Measurements from ENCODE around the gene SELENOS.
"Not testable (repeated sequence)": the region's sequence is repeated elsewhere in the genome, so short reads cannot be mapped to it uniquely, and the experiment has no call there.

The SELENOS gene

DNA sequence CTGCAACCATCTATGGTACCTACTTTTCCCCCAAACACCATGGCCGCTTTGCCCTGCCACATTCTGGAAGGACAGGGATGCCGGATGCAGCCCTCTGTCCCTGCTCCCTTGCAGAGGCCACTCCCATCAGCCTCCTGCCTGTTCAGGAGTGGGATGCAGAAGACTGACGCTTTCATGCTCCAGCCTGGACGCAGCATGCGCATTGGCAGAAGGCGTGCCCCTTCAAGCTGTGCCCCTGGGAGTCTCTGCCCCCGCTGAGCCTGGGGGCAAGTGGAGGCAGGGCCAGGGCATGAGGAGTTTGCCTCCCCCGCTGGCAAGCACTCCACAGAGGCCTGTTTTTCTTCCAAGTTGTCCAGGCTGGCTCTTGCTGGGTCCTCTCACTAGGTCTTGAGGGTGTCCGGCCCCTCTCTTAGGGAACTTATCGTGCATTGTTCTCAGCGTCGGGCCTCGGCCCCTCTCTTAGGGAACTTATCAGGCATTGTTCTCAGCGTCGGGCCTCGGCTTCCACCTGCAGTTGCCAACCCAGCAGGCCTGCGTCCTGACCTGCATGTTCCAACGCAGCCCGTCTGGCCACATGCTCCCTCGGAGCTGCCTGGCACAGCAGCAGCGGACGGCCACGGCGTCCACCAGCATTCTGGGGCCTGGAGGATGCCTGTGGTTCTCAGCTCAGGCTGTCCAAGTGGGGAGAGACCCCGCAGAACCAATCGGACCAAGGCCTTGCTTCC lies 32.3 kb upstream of the SELENOS start:
- no peak for DNase-seq

DNA sequence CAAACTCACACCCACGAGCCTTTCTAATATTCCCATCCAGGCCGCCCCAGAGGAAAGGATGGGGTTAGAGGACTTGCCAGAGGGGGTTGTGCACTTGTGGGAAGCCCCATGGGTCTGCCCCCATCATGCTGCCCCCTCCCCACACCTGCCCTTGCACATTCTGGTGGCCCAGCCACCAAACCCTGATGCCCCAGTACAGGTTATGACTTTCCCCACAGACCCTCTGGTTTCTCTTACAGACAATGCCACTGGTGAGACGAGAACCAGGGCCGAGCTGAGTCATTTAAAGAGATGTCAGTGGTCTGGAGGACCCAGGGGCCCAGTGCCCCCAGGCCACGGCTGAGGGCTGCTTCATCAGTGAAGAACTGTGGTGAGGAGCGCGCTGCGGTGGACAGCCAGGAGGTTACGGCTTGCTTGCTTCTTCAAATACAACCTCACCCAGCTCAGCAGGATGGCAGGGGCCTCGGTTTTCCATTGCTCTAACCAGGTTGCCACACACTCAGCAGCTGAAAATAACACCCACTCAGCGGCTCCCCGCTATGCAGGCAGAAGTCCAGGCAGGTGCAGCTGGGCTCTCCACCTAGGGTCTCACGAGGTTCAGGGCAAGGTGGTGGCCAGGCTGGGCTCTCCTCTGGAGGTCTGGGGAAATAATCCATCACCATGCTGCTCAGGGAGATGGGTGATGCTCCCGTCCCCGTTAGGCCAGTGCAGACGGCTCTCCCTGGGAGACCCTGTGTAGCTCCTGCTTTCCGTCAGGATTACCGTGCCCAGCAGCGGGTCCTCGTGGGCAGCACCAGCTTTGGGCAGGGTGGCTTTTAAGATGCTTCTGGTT lies 31.5 kb upstream of the SELENOS start:
- DNase-seq: no peak

DNA sequence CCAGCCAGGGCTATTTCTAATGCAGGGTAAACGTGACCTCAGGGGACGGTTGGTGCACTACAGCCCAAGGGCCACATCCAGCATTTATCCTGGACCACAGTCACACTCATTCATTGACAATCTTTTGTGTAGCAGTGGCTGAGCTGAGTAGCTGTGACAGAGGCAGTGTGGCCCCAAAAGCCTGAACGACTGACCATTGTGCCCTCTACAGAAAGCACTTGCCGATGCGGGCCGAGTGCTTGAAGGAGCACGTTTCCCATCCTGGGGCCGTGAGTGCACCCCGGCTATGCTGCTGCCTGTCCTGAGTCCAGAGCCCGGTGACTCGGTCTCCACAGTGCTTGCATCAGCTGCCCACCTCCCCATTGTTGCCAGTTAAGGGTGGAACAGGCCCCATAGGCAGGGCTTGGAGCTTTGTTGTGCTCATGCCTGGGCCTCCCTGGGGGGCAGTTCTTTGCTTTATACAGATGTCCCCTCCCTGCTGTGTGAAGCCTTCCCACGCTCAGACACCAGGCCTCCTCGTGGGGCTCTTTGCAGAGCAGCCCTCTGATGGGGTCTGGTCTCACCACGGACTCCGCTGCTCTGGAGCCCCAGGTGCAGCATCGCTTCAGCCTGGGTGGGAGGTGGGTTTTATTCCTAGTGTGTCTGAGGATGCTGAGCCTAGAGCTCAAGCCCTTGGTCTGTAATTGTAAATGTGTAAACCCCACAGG lies 30.8 kb upstream of the SELENOS start:
- no peak for DNase-seq

DNA sequence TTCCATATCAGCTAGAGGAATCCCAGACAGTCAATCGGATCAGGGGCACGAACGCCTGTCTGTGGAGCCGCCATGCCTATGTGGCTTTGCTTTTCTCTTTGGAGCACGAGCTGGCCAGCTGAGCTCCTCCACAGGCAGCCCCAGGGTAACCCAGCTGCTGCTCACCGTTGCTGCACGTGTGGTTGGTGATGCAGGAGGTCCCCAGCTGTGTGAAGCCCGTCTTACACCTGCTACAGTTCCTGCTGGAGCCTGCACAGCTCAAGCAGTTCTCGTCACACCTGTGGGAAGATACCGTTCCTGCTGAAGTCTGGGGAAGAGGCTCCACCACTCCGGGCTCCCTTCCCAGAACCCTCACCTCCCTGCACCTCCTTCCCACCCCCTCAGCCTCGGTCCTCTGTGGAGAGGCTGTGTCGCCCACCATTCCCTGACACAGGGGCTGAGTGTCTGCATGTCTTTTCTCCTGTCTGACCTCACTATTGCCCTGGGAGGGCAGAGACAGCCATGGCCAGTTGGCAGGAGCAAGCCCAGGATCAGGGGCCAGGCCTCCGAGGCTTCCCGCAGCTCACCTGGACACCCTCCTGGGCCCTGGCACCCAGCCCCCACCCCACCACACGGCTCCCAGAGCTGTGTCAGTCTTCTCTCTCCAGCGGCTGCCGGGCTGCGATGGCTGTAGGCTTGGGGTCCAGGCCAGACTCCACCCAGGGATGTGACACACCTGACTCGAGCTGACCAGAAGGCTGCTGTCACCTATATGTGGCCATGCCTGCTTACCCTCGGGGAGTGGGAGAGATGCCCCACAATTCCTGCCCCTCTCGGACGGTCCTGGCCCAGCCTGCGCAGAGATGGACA lies 30.0 kb upstream of the SELENOS start:
- DNase-seq: no peak

DNA sequence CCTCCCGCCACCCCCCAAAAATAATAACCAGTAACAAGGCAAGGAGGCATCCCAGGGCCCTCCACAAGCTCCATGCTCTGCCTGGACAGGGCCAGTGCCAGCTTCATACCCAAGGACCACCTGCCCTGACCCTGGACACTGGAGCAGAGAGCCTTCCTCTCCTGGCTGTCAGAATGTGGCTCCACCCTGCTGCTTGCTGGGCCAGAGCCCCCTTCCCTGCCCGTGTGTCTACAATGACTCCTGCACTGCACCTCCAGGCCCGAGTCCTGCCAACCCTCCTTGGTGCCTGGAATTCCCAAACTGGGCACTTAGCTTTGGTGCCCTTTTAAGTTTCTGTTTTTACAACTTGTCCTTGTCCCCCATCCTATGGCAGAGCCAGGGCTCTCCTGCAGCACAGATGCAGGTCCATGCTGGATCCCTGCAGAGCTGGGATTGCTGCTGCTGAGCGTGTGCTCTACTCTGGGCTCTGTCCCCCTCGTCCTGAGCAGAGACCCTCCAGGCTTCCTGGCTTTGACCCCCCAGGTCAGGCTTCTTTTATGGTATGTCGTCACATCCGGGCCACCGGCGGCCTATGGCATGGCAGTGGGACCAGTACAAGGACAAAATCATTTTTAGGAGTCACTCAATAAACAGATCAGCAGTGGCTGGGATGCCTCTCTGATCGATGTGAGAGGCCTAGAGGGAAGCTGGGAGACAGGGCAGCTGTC lies 29.2 kb upstream of the SELENOS start:
- DNase-seq: no peak

DNA sequence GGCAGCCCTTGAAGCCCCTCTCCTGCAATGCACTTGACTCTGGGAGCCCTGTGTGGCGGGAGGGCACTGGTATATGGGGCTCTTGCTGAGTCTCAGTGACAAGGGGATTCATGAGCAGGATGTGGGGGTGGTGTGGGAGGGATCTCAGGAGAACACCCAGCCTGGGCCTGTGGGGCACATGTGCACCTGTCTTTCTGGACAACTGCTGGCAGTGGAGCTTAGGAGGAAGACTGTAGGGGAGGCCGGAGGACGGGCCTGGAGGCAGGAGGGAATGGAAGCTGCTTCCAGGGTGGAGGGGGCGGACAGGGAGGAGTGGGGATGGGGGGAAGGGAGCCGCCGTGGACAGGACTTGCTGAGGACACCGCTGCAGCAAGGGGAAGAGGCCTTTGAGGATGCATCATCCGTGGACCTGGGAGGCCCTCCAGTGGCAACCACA lies 28.6 kb upstream of the SELENOS start:
- no peak for DNase-seq

DNA sequence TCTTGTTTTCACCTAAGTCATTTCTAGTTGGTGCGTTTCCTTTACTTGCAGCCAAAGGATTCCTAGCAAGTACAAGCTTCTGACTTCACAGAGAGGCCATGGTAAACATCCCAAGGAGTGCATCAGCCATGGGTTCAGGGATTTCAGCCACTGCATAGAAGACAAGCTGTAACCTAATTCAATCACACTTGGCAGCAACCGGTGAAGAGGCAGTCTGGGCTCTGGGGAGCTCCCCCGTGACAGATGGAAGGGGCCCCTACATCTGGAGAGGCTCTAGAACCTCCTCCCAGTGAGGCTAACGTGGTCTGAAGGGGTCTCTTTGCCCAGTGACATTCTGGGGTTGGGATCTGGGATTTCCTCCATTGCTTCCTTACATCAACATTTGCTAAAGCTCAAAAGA lies 26.1 kb upstream of the SELENOS start:
- no peak for DNase-seq

DNA sequence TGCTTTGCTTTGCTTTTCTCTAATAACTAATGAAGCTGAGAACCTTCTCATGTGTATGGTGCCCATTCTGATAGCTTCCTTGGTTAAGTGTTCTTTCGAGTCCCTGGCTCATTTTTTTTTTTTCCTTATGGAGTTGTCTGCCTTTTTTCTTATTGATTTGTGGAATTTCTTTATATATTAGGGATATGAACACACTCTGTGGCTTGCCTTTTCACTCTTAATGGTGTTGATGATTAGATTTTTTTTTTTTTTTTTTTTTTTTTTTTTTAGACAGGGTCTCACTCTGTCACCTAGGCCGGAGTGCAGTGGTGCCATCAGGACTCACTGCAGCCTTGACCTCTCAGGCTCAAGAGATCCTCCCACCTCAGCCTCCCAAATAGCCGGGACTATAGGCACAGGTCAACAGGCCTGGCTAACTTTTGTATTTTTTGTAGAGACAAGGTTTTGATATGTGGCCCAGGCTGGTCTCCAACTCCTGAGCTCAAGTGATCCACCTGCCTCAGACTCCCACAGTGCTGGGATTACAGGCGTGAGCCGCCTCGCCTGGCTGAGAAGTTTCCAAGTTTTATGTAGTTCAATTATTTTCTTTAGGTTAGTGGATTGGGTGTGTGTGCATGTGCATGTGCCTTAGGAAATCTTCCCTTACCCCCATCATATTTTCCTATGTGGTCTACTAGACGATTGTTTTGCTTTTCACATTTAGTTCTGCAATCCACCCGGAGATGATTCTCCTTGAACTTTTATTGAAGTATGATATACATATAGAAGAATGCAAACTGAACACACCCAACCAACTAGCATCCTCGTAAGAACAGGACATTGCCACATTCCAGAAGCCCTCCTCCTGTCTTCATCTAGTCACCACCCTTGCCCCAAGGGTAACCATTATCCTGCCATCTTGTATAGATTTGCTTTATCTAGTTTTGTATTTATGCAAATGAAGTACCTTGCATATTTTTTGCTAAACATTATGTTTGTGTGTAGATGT lies 19.4 kb upstream of the SELENOS start:
- no peak for DNase-seq

DNA sequence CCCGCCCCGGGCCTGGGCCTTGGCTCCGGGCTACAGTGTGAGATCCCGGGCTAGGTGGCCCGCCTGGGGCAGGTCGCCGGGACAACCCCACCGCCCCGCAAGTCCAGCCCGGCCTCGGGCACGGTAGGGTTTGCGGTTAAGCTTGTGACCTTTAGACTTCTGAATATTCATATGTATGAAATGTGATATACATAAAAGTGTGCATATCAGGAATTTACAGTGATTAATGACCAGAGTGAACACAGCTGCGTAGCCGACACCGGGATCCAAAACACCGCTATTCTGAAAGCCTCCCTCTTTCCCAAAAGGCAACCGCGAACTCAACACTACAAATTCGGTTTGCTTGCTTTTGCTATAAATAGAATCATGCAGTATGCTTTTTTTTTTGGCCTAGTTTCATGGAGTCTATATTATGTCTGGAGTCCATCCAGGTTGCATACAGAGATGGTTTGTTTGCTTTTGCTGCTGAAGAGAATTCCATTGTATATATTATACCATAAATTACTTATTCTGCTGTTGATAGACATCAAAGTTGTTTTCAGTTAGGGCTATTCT lies 18.4 kb upstream of the SELENOS start:
- peak; percentile 25 for DNase-seq

DNA sequence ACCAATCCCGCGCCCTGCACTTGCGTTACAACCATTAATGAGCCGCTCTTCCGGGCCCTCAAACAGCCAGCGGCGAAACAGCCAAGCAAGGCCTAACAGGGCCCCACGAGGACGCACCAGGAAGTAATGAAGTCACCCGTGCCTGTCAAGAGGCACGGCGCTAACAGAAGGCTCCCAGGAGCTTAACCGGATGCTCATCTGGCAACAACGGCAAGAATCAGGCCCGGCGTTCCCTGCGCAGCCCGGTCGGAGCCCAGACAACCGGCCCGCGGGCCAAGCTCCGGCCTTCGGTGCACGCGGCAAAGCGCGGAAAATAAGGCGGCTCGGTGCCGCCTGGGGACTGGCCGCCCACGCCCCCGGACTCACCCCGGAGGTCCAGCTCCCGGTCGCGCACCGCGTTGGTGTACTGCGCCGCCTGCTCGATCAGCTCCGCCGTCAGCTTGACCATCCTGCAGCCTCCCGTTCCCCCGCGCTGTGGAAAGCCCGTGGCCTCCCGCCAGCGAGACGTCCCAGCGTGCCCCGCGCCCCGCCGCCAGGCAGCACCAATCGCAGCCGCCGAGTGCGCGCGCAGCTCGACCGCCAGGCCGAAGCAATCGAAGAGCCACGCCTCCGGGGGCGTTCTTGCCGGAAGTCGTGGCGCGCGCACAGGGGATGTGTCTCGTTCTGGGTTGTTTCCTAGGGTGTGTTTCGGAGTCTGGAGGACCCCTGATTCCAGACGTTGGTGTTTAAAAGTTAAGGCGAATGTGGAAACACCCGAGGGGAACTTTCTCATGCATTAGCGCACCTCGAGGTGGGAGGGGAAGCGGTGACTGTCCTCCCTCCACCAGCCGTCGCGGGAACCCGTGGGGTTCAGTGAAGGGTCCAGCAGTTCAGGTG lies 17.7 kb upstream of the SELENOS start, which contains the start of gene SNRPA1:
SNRPA1 (minus strand) TSS at position 518 of the 876 bp plus-strand sequence; CDS start at position 448, 70 bp downstream.
- DNase-seq: peak; percentile 98

DNA sequence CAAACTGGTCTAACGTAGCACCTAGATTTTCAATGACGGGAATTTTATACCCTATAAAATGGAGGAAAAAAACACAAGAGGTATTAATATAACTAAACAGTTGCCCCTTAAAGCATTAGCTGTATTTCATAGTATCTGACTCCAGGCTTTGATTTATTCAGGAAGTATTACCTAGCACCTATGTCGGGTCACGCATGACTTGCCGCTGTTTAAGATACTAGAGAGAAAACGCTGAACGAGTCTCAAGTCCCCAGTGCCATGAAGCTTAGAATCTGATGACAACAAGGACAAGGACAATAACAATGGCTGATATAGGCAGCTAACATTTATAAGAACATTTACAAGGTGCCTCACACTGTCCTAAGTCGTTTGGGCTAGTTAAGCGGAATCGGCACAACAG lies 15.8 kb upstream of the SELENOS start:
- DNase-seq: no peak

DNA sequence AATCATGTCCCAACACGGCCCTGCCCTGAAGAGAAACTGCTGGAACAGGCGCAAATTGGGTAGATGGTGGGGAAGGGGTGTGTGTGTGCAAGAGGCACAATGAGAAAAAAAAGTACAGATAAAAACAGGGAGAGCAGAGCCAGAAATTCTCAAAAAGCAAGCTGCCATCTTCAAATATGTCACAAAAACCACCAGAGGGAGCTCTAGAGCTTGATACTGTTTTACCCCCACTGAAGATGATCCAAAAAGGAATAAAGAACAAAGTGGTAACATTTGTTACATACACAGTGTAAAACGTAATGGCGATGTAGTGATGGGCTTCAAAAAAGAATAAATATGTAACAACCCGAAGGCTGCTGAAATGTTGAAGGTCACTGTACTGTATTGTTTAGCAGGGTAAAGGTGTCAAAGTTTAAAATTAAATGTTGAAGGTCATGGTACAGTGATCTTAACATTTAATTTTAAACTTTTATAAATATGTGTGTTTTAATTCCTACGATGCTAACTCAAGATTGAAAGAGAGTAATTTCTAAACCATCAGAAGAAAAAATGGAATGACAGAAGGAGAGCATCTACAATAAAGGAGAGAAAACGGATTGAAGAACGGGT lies 11.7 kb upstream of the SELENOS start:
- DNase-seq: peak; percentile 89

DNA sequence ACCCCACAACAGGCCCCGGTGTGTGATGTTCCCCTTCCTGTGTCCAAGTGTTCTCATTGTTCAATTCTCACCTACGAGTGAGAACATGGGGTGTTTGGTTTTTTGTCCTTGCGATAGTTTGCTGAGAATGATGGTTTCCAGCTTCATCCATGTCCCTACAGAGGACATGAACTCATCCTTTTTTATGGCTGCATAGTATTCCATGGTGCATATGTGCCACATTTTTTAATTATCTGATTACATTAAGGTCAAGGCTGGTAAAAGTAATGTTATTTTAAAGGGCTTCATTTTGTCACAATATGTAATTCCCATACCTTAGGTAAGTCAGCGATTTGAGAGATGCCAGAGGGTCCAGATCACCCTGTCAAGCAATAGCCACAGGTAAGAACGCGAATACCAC lies 10.1 kb upstream of the SELENOS start:
- DNase-seq: not testable (repeated sequence)

DNA sequence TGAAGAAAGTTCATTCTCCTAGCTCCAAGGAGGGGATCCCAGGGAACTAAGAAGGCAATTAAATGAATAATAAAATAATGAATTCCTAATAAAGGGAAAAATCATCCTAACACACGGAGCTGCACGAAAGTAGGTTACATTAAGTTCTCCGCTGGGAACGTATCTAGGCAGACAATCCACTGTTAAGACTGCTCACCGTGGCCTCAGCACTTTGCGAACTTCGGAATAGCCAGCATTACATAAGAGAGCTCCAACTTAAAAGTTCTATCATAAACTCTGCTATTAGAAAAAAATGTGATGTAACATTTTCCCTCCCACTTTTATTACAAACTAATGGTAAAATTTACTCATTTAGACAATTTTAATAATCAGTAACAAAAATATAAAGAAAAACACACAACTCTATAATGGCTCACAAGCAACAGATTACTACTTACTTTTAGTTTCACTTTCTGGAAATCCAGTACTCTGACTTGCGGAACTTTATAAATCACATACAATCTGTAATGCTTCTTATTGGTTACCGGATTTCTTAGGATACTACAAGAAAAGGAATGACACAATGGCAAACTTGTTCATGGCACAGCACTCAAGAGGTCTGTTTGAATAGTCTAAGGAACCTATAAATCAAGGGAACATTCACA lies 9.3 kb upstream of the SELENOS start:
- DNase-seq: no peak

DNA sequence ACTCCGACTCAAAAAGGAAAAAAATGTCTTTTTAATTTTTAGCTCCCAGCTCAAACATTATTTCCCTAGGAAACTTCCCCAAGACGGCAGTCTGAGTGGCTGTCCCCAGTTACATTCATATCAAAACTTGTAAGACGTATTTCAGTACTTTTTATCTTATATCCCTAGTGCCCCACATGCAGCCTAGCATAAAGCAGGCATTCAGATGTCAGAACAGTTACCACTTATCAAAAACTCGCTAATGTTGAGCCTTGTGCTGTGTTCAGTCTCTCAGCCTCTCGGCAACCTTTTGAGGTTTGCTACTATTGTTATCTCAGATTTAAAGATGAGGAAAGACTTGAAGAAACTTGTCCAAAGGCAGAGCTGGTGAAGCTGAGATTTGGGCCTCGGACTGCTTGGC lies 6.6 kb upstream of the SELENOS start:
- DNase-seq: no peak

DNA sequence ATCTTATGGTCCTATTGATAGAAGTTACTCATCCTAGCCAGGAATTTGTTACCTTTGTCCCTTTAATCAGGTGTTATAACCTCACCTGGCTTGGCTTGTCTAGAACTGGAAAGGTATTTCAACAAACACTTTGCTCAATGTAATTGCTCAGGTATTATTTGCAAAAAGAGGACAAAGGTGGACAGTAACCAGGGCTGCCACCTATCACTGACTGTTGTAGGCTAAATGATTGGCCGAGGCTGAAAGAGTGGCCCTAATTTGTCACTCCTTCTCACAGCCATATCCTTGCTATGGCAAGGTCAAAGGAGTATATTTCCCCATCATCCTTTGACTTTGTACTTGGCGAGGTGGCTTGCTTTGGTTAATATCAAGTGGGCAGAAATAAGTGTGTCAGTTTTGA lies 2.7 kb upstream of the SELENOS start:
- DNase-seq: no peak

DNA sequence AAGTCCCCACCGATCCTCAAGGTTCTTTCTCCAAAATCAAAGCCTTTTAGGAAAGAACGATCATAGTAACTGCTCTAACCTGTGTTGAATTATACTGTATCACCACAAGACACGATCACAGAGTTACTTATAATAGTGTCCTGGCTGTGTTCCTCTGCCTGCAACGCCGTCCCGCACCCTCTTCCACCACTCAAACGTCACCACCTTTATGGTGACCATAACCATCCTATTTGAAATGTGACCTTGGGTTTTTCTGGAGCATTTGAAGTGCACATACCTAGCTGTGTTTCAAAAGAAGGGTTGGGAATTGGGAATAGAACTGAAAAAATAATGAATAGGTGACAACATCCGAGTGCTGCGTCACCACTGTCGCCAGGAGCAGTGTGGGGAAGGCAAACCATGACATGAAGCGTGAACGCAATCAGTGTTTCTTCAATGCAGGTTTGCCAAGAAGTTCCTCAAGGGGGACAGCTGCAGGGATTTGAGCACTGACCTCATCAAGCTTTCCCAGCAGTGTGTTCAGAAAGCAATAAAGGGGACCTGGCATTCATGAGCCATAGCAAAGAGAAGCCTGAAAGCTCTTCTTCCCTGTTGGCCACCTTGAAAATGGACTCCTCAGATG lies 769 bp upstream of the SELENOS start:
- DNase-seq: no peak

All from hematopoietic multipotent progenitor cell treated with erythropoietin and hydrocortisone succinate and interleukin-3 and kit ligand, for 4 days (in vitro differentiated cells).